Neuronal stem cell (in vitro differentiated cells): Measurements from ENCODE around the gene RAP1GAP.

Source experiments
- DNase-seq: peaks from one replicate; pipeline ENCODE4 v3.0.0-alpha.2; 2013; ENCODE audit warnings: low spot score
- H2AFZ ChIP-seq: one replicate; pipeline ENCODE4 v1.6.1; 2013; ENCODE audit warnings: mild to moderate bottlenecking, low read length, inconsistent platforms
- H2AK5ac ChIP-seq: 2 replicates; pipeline ENCODE4 v1.6.1; 2013; ENCODE audit warnings: low read depth, mild to moderate bottlenecking, inconsistent platforms, low read length, moderate library complexity, mixed read lengths
- H2BK120ac ChIP-seq: 2 replicates; pipeline ENCODE4 v1.6.1; 2013; ENCODE audit warnings: low read depth, mild to moderate bottlenecking, inconsistent platforms, low read length, moderate library complexity, mixed read lengths
- H2BK12ac ChIP-seq: one replicate; pipeline ENCODE4 v1.6.1; 2013; ENCODE audit warnings: low read length, inconsistent platforms
- H2BK15ac ChIP-seq: 2 replicates; pipeline ENCODE4 v1.6.1; 2013; ENCODE audit warnings: mild to moderate bottlenecking, low read length, inconsistent platforms, mixed read lengths
- H2BK5ac ChIP-seq: one replicate; pipeline ENCODE4 v1.6.1; 2013; ENCODE audit warnings: inconsistent platforms, mild to moderate bottlenecking, low read length, moderate library complexity
- H3K14ac ChIP-seq: one replicate; pipeline ENCODE4 v1.6.1; 2013; ENCODE audit warnings: low read length, inconsistent platforms
- H3K18ac ChIP-seq: 2 replicates; pipeline ENCODE4 v1.6.1; 2013; ENCODE audit warnings: low read length, inconsistent platforms
- H3K23ac ChIP-seq: 2 replicates; pipeline ENCODE4 v1.6.1; 2013; ENCODE audit warnings: low read depth, mild to moderate bottlenecking, mixed read lengths, low read length, inconsistent platforms; ENCODE audit not compliant: poor library complexity
- H3K27ac ChIP-seq: replicated peaks from 3 replicates; pipeline ENCODE4 v1.5.1; 2013; ENCODE audit warnings: low read length, inconsistent platforms
- H3K27me3 ChIP-seq, 3 experiments: 2 replicates each; pipeline ENCODE4 v1.6.1; 2013; ENCODE audit warnings: low read length in 3 of 3, mild to moderate bottlenecking in 2 of 3, inconsistent platforms in 1 of 3, low read depth in 1 of 3, mixed read lengths in 1 of 3, moderate library complexity in 1 of 3; ENCODE audit not compliant: control insufficient read depth in 3 of 3, insufficient read depth in 3 of 3
- H3K36me3 ChIP-seq, 2 donors: replicated peaks in 1 of 2; 2 replicates each; pipeline ENCODE4 v1.6.1; 2013; ENCODE audit warnings: low read length in 2 of 2; ENCODE audit not compliant: control insufficient read depth in 2 of 2, insufficient read depth in 2 of 2
- H3K4ac ChIP-seq: 2 replicates; pipeline ENCODE4 v1.6.1; 2013; ENCODE audit warnings: inconsistent platforms, mild to moderate bottlenecking, low read length, moderate library complexity
- H3K4me1 ChIP-seq, 2 donors: 1 replicate in 1 of 2; 2 replicates in 1 of 2; pipeline ENCODE4 v1.6.1; 2013; ENCODE audit warnings: low read length in 2 of 2, low read depth in 1 of 2; ENCODE audit not compliant: control insufficient read depth in 2 of 2, insufficient read depth in 1 of 2
- H3K4me2 ChIP-seq: one replicate; pipeline ENCODE4 v1.6.1; 2013; ENCODE audit warnings: mild to moderate bottlenecking, low read length, inconsistent platforms; ENCODE audit not compliant: insufficient read depth, poor library complexity, severe bottlenecking
- H3K4me3 ChIP-seq, 2 donors: 2 replicates each; pipeline ENCODE4 v1.5.1; 2013; ENCODE audit warnings: low read length in 2 of 2, mild to moderate bottlenecking in 2 of 2, inconsistent platforms in 1 of 2, moderate library complexity in 1 of 2
- H3K79me1 ChIP-seq: one replicate; pipeline ENCODE4 v1.6.1; 2013; ENCODE audit warnings: low read depth, mild to moderate bottlenecking, inconsistent platforms, low read length, moderate library complexity
- H3K9ac ChIP-seq: one replicate; pipeline ENCODE4 v1.6.1; 2013; ENCODE audit warnings: mild to moderate bottlenecking, low read depth, low read length, inconsistent platforms; ENCODE audit not compliant: poor library complexity
- H3K9me3 ChIP-seq, 2 donors: replicated peaks in 1 of 2; 2 replicates each; pipeline versions ENCODE3 to v1.6.1; 2013; ENCODE audit warnings: low read length in 2 of 2, mild to moderate bottlenecking in 2 of 2, inconsistent platforms in 1 of 2, low read depth in 1 of 2, mixed read lengths in 1 of 2, moderate library complexity in 1 of 2; ENCODE audit not compliant: control insufficient read depth in 2 of 2, insufficient read depth in 1 of 2
- H4K8ac ChIP-seq: one replicate; pipeline ENCODE4 v1.6.1; 2013; ENCODE audit warnings: low read depth, mild to moderate bottlenecking, inconsistent platforms, low read length, moderate library complexity
- H4K91ac ChIP-seq: one replicate; pipeline ENCODE4 v1.6.1; 2013; ENCODE audit warnings: low read length, low read depth, mild to moderate bottlenecking, inconsistent platforms; ENCODE audit not compliant: poor library complexity
- WGBS, 2 donors: extraction: QIAGEN DNeasy Blood & Tissue Kit; methylation state at CpG; one replicate each; pipeline ENCODE4 v1.1.7; 2013; ENCODE audit warnings: missing lambda C conversion rate in 2 of 2, mixed read lengths in 1 of 2; ENCODE audit not compliant: insufficient read length in 2 of 2, insufficient replicate concordance in 1 of 2; ENCODE audit errors: extremely low coverage in 2 of 2; 5-methylcytosine and 5-hydroxymethylcytosine counted together

Gene RAP1GAP

DNA sequence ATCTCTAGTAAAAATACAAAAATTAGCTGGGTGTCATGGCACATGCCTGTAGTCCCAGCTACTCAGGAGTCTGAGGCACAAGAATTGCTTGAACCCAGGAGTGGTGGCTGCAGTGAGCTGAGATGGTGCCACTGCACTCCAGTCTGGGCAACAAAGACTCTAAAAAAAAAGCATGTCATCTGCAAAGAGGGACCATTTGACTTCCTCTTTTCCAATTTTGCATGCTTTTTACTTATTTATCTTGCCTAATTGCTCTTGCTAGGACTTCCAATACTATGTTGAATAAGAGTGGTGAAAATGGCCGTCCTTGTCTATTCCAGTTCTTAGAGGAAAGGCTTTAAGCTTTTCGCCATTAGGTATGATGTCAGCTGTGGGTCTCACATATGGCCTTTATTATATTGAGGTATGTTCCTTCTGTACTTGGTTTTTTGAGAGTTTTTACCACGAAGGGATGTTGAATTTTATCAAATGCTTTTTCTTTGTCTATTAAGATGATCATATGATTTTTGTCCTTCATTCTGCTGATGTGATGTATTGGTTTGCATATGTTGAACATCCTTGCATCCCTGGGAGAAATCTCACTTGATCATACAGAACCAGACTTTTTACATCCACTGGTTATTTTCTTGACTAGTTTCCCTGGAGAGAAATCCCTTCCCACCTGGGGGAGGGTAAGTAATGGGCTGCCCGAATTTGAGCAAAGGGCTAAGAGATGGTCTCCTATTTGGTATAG, 17.0 kb upstream of the RAP1GAP start:
- H3K36me3 ChIP-seq = peaks cover 6 to 85% of the 10 kb centered on the region in 2 donors
- DNase-seq = no peak

DNA sequence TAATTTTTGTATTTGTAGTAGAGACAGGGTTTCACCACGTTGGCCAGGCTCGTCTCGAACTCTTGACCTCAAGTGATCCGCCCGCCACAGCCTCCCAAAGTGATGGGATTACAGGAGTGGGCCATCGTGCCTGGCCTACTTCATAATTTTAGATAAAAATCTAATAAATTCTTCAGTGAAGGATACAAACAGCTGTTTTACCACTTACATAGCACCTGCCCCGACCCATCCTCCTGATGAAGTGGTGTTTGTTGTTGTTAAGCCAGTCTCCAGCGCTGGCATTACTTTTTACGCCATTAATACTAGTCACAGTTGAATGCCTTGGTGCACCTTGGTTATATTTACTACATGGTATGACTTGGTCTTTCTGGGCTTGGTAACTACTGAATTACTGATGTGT, 12.3 kb upstream of the RAP1GAP start:
- WGBS, 2 donors = no CpG with 5 or more reads among the region's 9 CpGs
- H3K36me3 ChIP-seq = peaks cover 4 to 87% of the 10 kb centered on the region in 2 donors
- no peak overlapping the region for H3K4me2 ChIP-seq
- H3K9ac ChIP-seq = no peak overlapping the region
- no peak overlapping the region for H2AK5ac ChIP-seq
- no peaks in the 10 kb centered on the region for H3K27me3 ChIP-seq
- H4K91ac ChIP-seq = no peak overlapping the region
- H3K27ac ChIP-seq = no peak overlapping the region
- peaks cover 0 to 19% of the 10 kb centered on the region in 2 donors for H3K9me3 ChIP-seq
- no peak overlapping the region for H3K4me3 ChIP-seq
- no peak overlapping the region for H2BK5ac ChIP-seq
- H4K8ac ChIP-seq = no peak overlapping the region
- no peak overlapping the region for H2AFZ ChIP-seq
- no peak overlapping the region for H3K18ac ChIP-seq
- H2BK15ac ChIP-seq = no peak overlapping the region
- H3K4me1 ChIP-seq = no peaks in the 10 kb centered on the region
- H2BK12ac ChIP-seq = no peak overlapping the region
- H3K14ac ChIP-seq = no peak overlapping the region
- H3K23ac ChIP-seq = no peak overlapping the region
- H2BK120ac ChIP-seq = no peak overlapping the region
- no peaks in the 10 kb centered on the region for H3K79me1 ChIP-seq
- no peak for DNase-seq
- H3K4ac ChIP-seq = no peak overlapping the region

More for the DNA sequence above, 17.0 kb upstream of the RAP1GAP start:
- H2AFZ ChIP-seq = no peak overlapping the region
- H3K4me1 ChIP-seq = no peaks in the 10 kb centered on the region
- H2BK120ac ChIP-seq = no peak overlapping the region
- H2AK5ac ChIP-seq = no peak overlapping the region
- no peak overlapping the region for H2BK15ac ChIP-seq
- no peak overlapping the region for H3K4ac ChIP-seq
- no peak overlapping the region for H4K91ac ChIP-seq
- no peak overlapping the region for H3K18ac ChIP-seq
- no peak overlapping the region for H3K4me3 ChIP-seq
- no peaks in the 10 kb centered on the region for H3K27me3 ChIP-seq
- no peak overlapping the region for H3K9ac ChIP-seq
- no peak overlapping the region for H4K8ac ChIP-seq
- H3K4me2 ChIP-seq = no peak overlapping the region
- no peak overlapping the region for H3K14ac ChIP-seq
- no CpG with 5 or more reads among the region's 4 CpGs for WGBS, 2 donors
- H3K9me3 ChIP-seq = peaks cover 0 to 27% of the 10 kb centered on the region in 2 donors
- no peak overlapping the region for H3K27ac ChIP-seq
- H2BK5ac ChIP-seq = no peak overlapping the region
- no peaks in the 10 kb centered on the region for H3K79me1 ChIP-seq
- no peak overlapping the region for H3K23ac ChIP-seq
- H2BK12ac ChIP-seq = no peak overlapping the region

DNA sequence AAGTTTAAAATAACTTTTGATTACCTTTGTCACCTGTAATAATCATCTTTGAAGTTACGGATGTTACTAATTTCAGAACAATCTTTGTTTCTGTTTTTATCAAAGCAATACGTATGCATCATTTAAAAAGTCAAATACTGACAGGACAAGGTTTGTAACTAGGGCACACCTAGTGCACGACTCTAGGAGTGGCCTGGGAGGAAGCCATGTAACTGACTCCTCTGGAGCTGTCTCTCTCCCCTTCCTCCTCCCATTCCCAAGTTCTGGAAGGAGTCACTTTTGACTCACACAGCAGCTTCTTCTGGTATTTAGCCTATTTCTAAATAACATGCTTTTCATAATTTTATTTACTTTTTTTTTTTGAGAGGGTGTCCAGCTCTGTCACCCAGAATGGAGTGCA, 11.8 kb upstream of the RAP1GAP start:
- Histone ChIP-seq H2AK5ac (no peak overlapping the region), H3K4ac (no peak overlapping the region), H4K8ac (no peak overlapping the region), H3K18ac (no peak overlapping the region), H3K4me2 (no peak overlapping the region), H2BK12ac (no peak overlapping the region), H3K9me3 (peaks cover 0 to 14% of the 10 kb centered on the region in 2 donors), H2BK120ac (no peak overlapping the region), H3K27ac (no peak overlapping the region), H2BK15ac (no peak overlapping the region), H3K9ac (no peak overlapping the region), H2BK5ac (no peak overlapping the region), H3K4me1 (no peaks in the 10 kb centered on the region), H3K14ac (no peak overlapping the region), H2AFZ (no peak overlapping the region), H3K36me3 (peaks cover 3 to 82% of the 10 kb centered on the region in 2 donors), H3K4me3 (no peak overlapping the region), H3K27me3 (no peaks in the 10 kb centered on the region), H4K91ac (no peak overlapping the region), H3K79me1 (no peaks in the 10 kb centered on the region), H3K23ac (no peak overlapping the region)
- no peak for DNase-seq
- no CpG with 5 or more reads among the region's 3 CpGs for WGBS, 2 donors

DNA sequence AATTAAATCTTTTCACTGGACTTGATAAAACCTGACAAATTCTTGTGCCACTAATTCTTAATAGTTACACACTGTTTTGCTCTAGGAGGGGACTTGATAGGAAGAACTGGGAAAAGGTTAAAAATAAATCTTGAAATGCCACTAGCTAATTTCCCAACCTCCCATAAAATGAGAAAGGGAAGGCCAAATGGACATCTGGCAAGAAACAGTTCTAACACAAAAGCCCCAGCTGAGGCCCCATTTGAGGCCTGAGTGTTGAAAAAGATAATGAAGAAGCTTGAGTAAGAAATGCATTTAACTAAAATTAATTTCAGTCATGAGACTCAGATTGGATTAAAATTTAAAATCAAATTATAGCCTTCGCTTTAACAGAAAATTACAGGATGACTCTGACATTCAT, 11.2 kb upstream of the RAP1GAP start:
- H2BK120ac ChIP-seq = no peak overlapping the region
- no peak overlapping the region for H3K23ac ChIP-seq
- H3K14ac ChIP-seq = no peak overlapping the region
- H2AFZ ChIP-seq = no peak overlapping the region
- DNase-seq = no peak
- no peaks in the 10 kb centered on the region for H3K27me3 ChIP-seq
- H3K4me3 ChIP-seq = no peak overlapping the region
- H2BK15ac ChIP-seq = no peak overlapping the region
- H3K4me1 ChIP-seq = no peaks in the 10 kb centered on the region
- H3K79me1 ChIP-seq = no peaks in the 10 kb centered on the region
- H4K8ac ChIP-seq = no peak overlapping the region
- H3K9ac ChIP-seq = no peak overlapping the region
- no peak overlapping the region for H4K91ac ChIP-seq
- no peak overlapping the region for H3K4me2 ChIP-seq
- H3K4ac ChIP-seq = no peak overlapping the region
- no peak overlapping the region for H2BK12ac ChIP-seq
- H2BK5ac ChIP-seq = no peak overlapping the region
- H3K9me3 ChIP-seq = peaks cover 0 to 8% of the 10 kb centered on the region in 2 donors
- H3K18ac ChIP-seq = no peak overlapping the region
- no peak overlapping the region for H3K27ac ChIP-seq
- H3K36me3 ChIP-seq = peaks cover 3 to 77% of the 10 kb centered on the region in 2 donors
- WGBS, 2 donors = no CpG with 5 or more reads among the region's 1 CpG
- no peak overlapping the region for H2AK5ac ChIP-seq
